Measurements from ENCODE around the gene DRGX. TPM values are rescaled to one million over a fixed set of nuclear protein-coding genes. Genes with fewer than 3 reads are reported as not detected.

The DRGX gene
- total and polyA plus RNA-seq, 8 donors: 0.45 TPM; not detected in 7

GRCh38 chr10:49348593-49348992, 47.3 kb downstream of the DRGX start:
- intact Hi-C loops (cut with DNase I): no loop called here
- no peaks in the 10 kb centered on the region for H3K4me1 ChIP-seq
- TF ChIP-seq CTCF (IDR thresholded peaks at IDR 0.05): no peak
- H3K9me3 ChIP-seq: peaks cover 0 to 10% of the 10 kb centered on the region in 2 donors
- H3K36me3 ChIP-seq: no peaks in the 10 kb centered on the region
- DNase-seq: no peak
- H3K27me3 ChIP-seq: no peaks in the 10 kb centered on the region
- H3K27ac ChIP-seq: no peak overlapping the region
- no peak overlapping the region for H3K4me3 ChIP-seq
- peak; percentile 29 for ATAC-seq

- intact Hi-C loops (cut with DNase I): no loop called here
- H3K4me3 ChIP-seq: no peak overlapping the region
- DNase-seq (no peak), ATAC-seq (no peak)
- H3K27ac ChIP-seq: no peak overlapping the region
- H3K9me3 ChIP-seq: peaks cover 0 to 10% of the 10 kb centered on the region in 2 donors
- no peaks in the 10 kb centered on the region for H3K27me3 ChIP-seq
- no peak for TF ChIP-seq CTCF (IDR thresholded peaks at IDR 0.05)
- H3K36me3 ChIP-seq: no peaks in the 10 kb centered on the region
- H3K4me1 ChIP-seq: no peaks in the 10 kb centered on the region
Observed at GRCh38 chr10:49347827-49348226, 48.1 kb downstream of the DRGX start.

GRCh38 chr10:49347342-49347741, 48.5 kb downstream of the DRGX start:
- no peaks in the 10 kb centered on the region for H3K36me3 ChIP-seq
- intact Hi-C loops (cut with DNase I): no loop called here
- no peak overlapping the region for H3K4me3 ChIP-seq
- H3K9me3 ChIP-seq: peaks cover 0 to 10% of the 10 kb centered on the region in 2 donors
- no peaks in the 10 kb centered on the region for H3K27me3 ChIP-seq
- no peak for TF ChIP-seq CTCF (IDR thresholded peaks at IDR 0.05)
- DNase-seq: no peak
- H3K4me1 ChIP-seq: no peaks in the 10 kb centered on the region
- H3K27ac ChIP-seq: no peak overlapping the region
- no peak for ATAC-seq

- Histone ChIP-seq H3K36me3 (no peaks in the 10 kb centered on the region), H3K27ac (no peak overlapping the region), H3K27me3 (no peaks in the 10 kb centered on the region), H3K9me3 (peaks cover 0 to 2% of the 10 kb centered on the region in 2 donors), H3K4me1 (no peaks in the 10 kb centered on the region), H3K4me3 (no peak overlapping the region)
- intact Hi-C loops (cut with DNase I): no loop called here
- no peak for ATAC-seq
- DNase-seq: no peak
- no peak for TF ChIP-seq CTCF (IDR thresholded peaks at IDR 0.05)
Observed at GRCh38 chr10:49344840-49345239, 51.0 kb downstream of the DRGX start.

GRCh38 chr10:49338604-49339003, 57.3 kb downstream of the DRGX start:
- H3K36me3 ChIP-seq: no peaks in the 10 kb centered on the region
- intact Hi-C loops (cut with DNase I): no loop called here
- H3K4me3 ChIP-seq: no peak overlapping the region
- no peaks in the 10 kb centered on the region for H3K9me3 ChIP-seq
- no peak for TF ChIP-seq CTCF (IDR thresholded peaks at IDR 0.05)
- no peaks in the 10 kb centered on the region for H3K4me1 ChIP-seq
- no peaks in the 10 kb centered on the region for H3K27me3 ChIP-seq
- DNase-seq: no peak
- H3K27ac ChIP-seq: no peak overlapping the region
- no peak for ATAC-seq

Measured in left lung (tissue), 10 donors.